Measurements from ENCODE around the gene NPRL2. TPM values are rescaled to one million over a fixed set of nuclear protein-coding genes. Genes with fewer than 3 reads are reported as not detected.

NPRL2 gene
- total and polyA plus RNA-seq, 8 donors = 4.5 to 75.0 (median 23.5) TPM

GRCh38 chr3:50393061-50393460 is 42.5 kb upstream of the NPRL2 start:
- no peak for DNase-seq
- Histone ChIP-seq H3K4me3 (no peak overlapping the region), H3K27me3 (no peaks in the 10 kb centered on the region), H3K36me3 (no peaks in the 10 kb centered on the region), H3K4me1 (peaks cover 4 to 14% (median 10%) of the 10 kb centered on the region in 4 donors), H3K9me3 (no peaks in the 10 kb centered on the region), H3K27ac (no peak overlapping the region)
- no peak for TF ChIP-seq EP300 (IDR thresholded peaks at IDR 0.05)
- TF ChIP-seq POLR2A (IDR thresholded peaks at IDR 0.05) = no peak
- TF ChIP-seq CTCF (IDR thresholded peaks at IDR 0.05) = no peak
- TF ChIP-seq POLR2AphosphoS5 (IDR thresholded peaks at IDR 0.05) = no peak
- intact Hi-C loops (cut with DNase I; ENCODE audit: low total_unique reads) = no loop called here
- 86 to 95% (median 92%) methylated on average over 4 to 5 of the region's 5 CpGs for WGBS, 5 donors

- no peaks in the 10 kb centered on the region for H3K9me3 ChIP-seq
- H3K4me3 ChIP-seq = no peak overlapping the region
- intact Hi-C loops (cut with DNase I; ENCODE audit: low total_unique reads) = no loop called here
- H3K27ac ChIP-seq = no peak overlapping the region
- no peaks in the 10 kb centered on the region for H3K36me3 ChIP-seq
- H3K27me3 ChIP-seq = no peaks in the 10 kb centered on the region
- 56 to 68% (median 62%) methylated on average over 2 to 5 of the region's 5 CpGs for WGBS, 5 donors
- no peak for DNase-seq
- TF ChIP-seq CTCF (IDR thresholded peaks at IDR 0.05) (no peak), POLR2AphosphoS5 (IDR thresholded peaks at IDR 0.05) (no peak), POLR2A (IDR thresholded peaks at IDR 0.05) (no peak), EP300 (IDR thresholded peaks at IDR 0.05) (no peak)
- H3K4me1 ChIP-seq = peaks cover 4 to 14% (median 10%) of the 10 kb centered on the region in 4 donors
These were observed 41.6 kb upstream of the NPRL2 start for GRCh38 chr3:50392101-50392715.

- Histone ChIP-seq H3K4me1 (peaks cover 4 to 14% (median 10%) of the 10 kb centered on the region in 4 donors), H3K36me3 (no peaks in the 10 kb centered on the region), H3K27me3 (no peaks in the 10 kb centered on the region), H3K4me3 (no peak overlapping the region), H3K27ac (peak overlapping the region in 2 of 5 donors; percentile 20 to 30), H3K9me3 (no peaks in the 10 kb centered on the region)
- peak; percentile 77 to 82 for DNase-seq
- intact Hi-C loops (cut with DNase I; ENCODE audit: low total_unique reads) = no loop called here
- TF ChIP-seq EP300 (IDR thresholded peaks at IDR 0.05) (no peak), CTCF (IDR thresholded peaks at IDR 0.05) (no peak), POLR2AphosphoS5 (IDR thresholded peaks at IDR 0.05) (no peak), POLR2A (IDR thresholded peaks at IDR 0.05) (no peak)
- WGBS, 5 donors = 35 to 53% (median 38%) methylated on average over 10 to 12 of the region's 12 CpGs
These were observed 40.1 kb upstream of the NPRL2 start for GRCh38 chr3:50390508-50391224.

- no peaks in the 10 kb centered on the region for H3K9me3 ChIP-seq
- H3K27ac ChIP-seq = no peak overlapping the region
- no peaks in the 10 kb centered on the region for H3K36me3 ChIP-seq
- WGBS, 5 donors = 80 to 90% (median 85%) methylated on average over 6 of the region's 6 CpGs
- TF ChIP-seq POLR2AphosphoS5 (IDR thresholded peaks at IDR 0.05) (no peak), EP300 (IDR thresholded peaks at IDR 0.05) (no peak), CTCF (IDR thresholded peaks at IDR 0.05) (no peak), POLR2A (IDR thresholded peaks at IDR 0.05) (no peak)
- no peak for DNase-seq
- H3K4me3 ChIP-seq = no peak overlapping the region
- H3K4me1 ChIP-seq = peaks cover 4 to 14% (median 10%) of the 10 kb centered on the region in 4 donors
- H3K27me3 ChIP-seq = no peaks in the 10 kb centered on the region
- intact Hi-C loops (cut with DNase I; ENCODE audit: low total_unique reads) = no loop called here
These were observed 38.8 kb upstream of the NPRL2 start for GRCh38 chr3:50389414-50389767.
